Thoracic aorta (tissue), 2 donors: ENCODE results near the gene PTPRN2. TPM values are rescaled to one million over a fixed set of nuclear protein-coding genes. Genes with fewer than 3 reads are reported as not detected.

Source experiments
- ATAC-seq: fragments of 150-250 bp; one replicate; pipeline ENCODE4 v1.8.0; 2017; ENCODE audit warnings: low read depth; ENCODE audit not compliant: insufficient number of reproducible peaks, low FRiP score
- DNase-seq: peaks from one replicate; pipeline ENCODE4 v3.0.0-alpha.2; 2020; ENCODE audit warnings: low spot score
- H3K27ac ChIP-seq, 2 donors: fragments of 200-600 bp; sonication (generic); 1 replicate in 1 of 2; 2 replicates in 1 of 2; pipeline ENCODE4 v1.5.1; 2016; ENCODE audit warnings: mild to moderate bottlenecking in 2 of 2, moderate library complexity in 2 of 2
- H3K27me3 ChIP-seq: fragments of 200-600 bp; sonication (generic); replicated peaks from 2 replicates; pipeline ENCODE4 v1.6.0; 2016; ENCODE audit warnings: mild to moderate bottlenecking; ENCODE audit not compliant: insufficient read depth
- H3K36me3 ChIP-seq: fragments of 200-600 bp; sonication (generic); one replicate; pipeline ENCODE4 v1.5.1; 2016
- H3K4me1 ChIP-seq, 2 donors: fragments of 200-600 bp; sonication (generic); 1 replicate in 1 of 2; 2 replicates in 1 of 2; pipeline versions ENCODE4 v1.5.1 to v1.6.0; 2016; ENCODE audit warnings: low read depth in 2 of 2, mild to moderate bottlenecking in 1 of 2; ENCODE audit not compliant: control insufficient read depth in 1 of 2
- H3K4me3 ChIP-seq: fragments of 200-600 bp; sonication (generic); 2 replicates; pipeline ENCODE4 v1.5.1; 2016; ENCODE audit warnings: mild to moderate bottlenecking
- H3K9me3 ChIP-seq: fragments of 200-600 bp; sonication (generic); 2 replicates; pipeline ENCODE4 v1.5.1; 2016
- total RNA-seq, 2 donors: library from RNA; depleted of rRNA; stranded (reverse); fragments of >200 nt; gene quantifications; one replicate each; pipeline versions ENCODE4 v1.1.0 to v1.2.3, GENCODE V29; 2016
- TF ChIP-seq, protein P1 (sequence below): fragments of 200-600 bp; sonication (generic); IDR thresholded peaks from one replicate; pipeline ENCODE4 v1.5.1; 2019; ENCODE audit warnings: antibody characterized with exemption

Gene PTPRN2
- total RNA-seq, 2 donors from 2014 or later: 2.2 to 3.1 TPM

GRCh38 chr7:158364451-158364850 lies 223.2 kb downstream of the PTPRN2 start:
- DNase-seq (no peak), ATAC-seq (no peak)
- no peaks in the 10 kb centered on the region for H3K9me3 ChIP-seq
- no peaks in the 10 kb centered on the region for H3K4me1 ChIP-seq
- no peaks in the 10 kb centered on the region for H3K27me3 ChIP-seq
- no peak overlapping the region for H3K27ac ChIP-seq
- TF ChIP-seq, protein P1, sequence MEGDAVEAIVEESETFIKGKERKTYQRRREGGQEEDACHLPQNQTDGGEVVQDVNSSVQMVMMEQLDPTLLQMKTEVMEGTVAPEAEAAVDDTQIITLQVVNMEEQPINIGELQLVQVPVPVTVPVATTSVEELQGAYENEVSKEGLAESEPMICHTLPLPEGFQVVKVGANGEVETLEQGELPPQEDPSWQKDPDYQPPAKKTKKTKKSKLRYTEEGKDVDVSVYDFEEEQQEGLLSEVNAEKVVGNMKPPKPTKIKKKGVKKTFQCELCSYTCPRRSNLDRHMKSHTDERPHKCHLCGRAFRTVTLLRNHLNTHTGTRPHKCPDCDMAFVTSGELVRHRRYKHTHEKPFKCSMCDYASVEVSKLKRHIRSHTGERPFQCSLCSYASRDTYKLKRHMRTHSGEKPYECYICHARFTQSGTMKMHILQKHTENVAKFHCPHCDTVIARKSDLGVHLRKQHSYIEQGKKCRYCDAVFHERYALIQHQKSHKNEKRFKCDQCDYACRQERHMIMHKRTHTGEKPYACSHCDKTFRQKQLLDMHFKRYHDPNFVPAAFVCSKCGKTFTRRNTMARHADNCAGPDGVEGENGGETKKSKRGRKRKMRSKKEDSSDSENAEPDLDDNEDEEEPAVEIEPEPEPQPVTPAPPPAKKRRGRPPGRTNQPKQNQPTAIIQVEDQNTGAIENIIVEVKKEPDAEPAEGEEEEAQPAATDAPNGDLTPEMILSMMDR: no peak
- no peaks in the 10 kb centered on the region for H3K36me3 ChIP-seq
- H3K4me3 ChIP-seq: no peak overlapping the region

DNA sequence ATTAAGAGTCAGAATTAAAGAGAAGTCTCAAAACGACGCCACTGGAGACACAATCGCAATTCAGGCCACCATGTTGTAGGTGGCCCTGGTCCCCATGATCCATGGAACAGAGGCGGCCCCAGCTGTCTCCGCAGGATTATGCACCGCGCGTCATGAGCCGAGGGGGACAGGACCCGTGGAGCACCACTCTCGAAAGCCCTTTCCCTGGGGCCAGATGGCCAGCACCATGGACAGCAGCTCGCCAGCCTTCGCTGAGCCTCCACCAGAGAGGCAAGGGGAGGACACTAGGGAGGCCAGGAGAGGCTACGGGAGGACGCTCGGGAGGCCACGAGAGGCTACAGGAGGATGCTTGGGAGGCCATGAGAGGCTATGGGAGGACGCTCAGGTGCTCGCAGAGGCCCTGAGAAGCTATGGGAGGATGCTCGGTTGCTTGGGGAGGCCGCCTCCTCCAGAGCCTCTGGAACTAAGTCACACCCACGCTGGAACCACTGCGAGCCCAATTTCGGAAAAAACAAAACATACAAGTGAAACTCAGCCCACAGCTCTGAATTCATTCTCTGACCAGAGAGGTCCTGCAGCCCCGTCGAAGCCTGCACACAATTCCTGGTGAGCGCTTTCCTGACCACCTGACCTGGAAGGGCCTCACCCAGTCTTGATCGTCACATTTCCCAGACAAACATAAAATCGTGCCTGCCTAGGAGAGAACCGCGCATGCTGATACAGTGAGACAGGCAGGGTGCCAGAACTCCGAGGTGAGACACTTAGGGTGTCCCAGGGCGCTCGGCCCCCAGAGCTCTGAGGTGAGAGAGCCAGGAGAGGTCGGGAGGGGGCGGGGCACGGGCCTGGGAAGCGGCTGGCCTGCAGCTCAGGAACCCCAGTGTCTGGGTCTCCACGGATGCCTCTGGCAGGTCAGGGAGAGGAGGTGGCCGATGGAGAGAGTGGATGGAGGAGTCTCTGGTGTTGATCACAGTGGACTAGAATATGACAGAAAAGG lies 224.4 kb downstream of the PTPRN2 start:
- ATAC-seq: no peak
- H3K9me3 ChIP-seq: no peaks in the 10 kb centered on the region
- H3K4me1 ChIP-seq: no peaks in the 10 kb centered on the region
- TF ChIP-seq, protein P1: no peak
- no peak overlapping the region for H3K27ac ChIP-seq
- H3K36me3 ChIP-seq: no peaks in the 10 kb centered on the region
- H3K4me3 ChIP-seq: no peak overlapping the region
- DNase-seq: no peak
- no peaks in the 10 kb centered on the region for H3K27me3 ChIP-seq

DNA sequence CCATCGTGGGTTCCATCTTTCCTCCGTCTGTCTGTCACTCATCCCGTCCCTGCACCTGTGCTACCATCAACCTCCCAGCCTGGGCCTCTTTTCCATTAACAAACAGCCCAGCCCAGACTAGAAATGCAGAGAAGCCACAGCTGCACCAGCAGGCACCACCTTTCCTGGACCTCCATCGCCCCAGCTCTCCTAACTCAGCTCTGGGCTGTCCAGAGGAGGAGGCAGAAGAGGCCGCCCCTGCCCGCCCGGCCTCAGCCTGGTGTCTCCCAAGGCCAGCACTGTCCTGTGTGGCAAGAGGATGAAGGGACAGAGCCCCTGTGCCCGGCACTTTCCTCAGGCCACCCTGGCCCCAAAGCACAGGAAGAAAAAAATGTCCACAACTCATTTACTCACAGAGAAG lies 225.6 kb downstream of the PTPRN2 start:
- no peak for DNase-seq

GRCh38 chr7:158361326-158361946 lies 226.2 kb downstream of the PTPRN2 start:
- ATAC-seq (no peak), DNase-seq (no peak)
- no peak overlapping the region for H3K4me3 ChIP-seq
- no peaks in the 10 kb centered on the region for H3K27me3 ChIP-seq
- H3K27ac ChIP-seq: no peak overlapping the region
- no peaks in the 10 kb centered on the region for H3K9me3 ChIP-seq
- no peaks in the 10 kb centered on the region for H3K36me3 ChIP-seq
- TF ChIP-seq, protein P1: no peak
- no peaks in the 10 kb centered on the region for H3K4me1 ChIP-seq

More for the DNA sequence above, 225.6 kb downstream of the PTPRN2 start:
- Histone ChIP-seq H3K36me3 (no peaks in the 10 kb centered on the region), H3K9me3 (no peaks in the 10 kb centered on the region), H3K4me1 (no peaks in the 10 kb centered on the region), H3K4me3 (no peak overlapping the region), H3K27ac (no peak overlapping the region), H3K27me3 (no peaks in the 10 kb centered on the region)
- TF ChIP-seq, protein P1: no peak
- ATAC-seq: no peak

DNA sequence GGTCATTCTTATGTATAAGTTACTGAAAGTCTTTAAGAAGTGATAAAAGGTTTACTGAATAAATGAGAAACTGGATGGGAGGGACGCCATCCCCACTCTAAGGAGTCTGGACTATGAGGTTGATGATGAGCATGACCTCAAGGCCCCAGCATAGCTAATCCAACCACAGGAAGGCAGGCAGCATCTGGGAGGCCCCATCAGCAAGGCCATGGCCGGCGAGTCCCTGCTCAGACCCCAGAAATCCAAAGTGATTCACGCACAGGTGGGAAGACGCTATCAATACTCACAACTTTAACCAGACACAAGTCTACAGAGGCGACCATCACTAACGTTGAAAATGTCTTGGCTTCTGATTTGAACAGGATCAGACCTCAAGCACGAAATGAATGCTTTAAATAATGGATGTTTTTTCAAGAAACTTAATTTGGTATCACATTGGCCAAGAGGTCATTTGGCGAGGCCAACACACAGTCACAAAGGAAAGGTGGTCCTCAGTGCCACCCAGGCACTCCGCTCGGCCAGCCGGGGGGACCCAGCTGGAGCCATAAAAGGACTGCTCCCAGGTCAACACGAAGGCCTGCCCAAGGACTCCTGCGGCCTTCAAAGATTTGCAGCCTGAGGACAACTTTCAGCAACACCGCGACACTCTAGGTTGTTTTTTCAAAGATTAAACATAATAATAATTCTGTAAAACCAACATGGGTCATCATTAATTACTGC lies 228.5 kb downstream of the PTPRN2 start:
- Histone ChIP-seq H3K4me3 (no peak overlapping the region), H3K4me1 (no peaks in the 10 kb centered on the region), H3K27ac (no peak overlapping the region), H3K27me3 (no peaks in the 10 kb centered on the region), H3K9me3 (no peaks in the 10 kb centered on the region), H3K36me3 (no peaks in the 10 kb centered on the region)
- TF ChIP-seq, protein P1: no peak
- DNase-seq (no peak), ATAC-seq (no peak)
